Endodermal cell (in vitro differentiated cells): Measurements from ENCODE around the gene HTR5A. TPM values are rescaled to one million over a fixed set of nuclear protein-coding genes. Genes with fewer than 3 reads are reported as not detected.

ENCODE experiments used
- DNase-seq: peaks from one replicate; pipeline ENCODE4 v3.0.0-alpha.2; 2017
- H3K27ac ChIP-seq: 2 replicates; pipeline ENCODE4 v1.5.1; 2013; ENCODE audit warnings: mild to moderate bottlenecking, low read depth, low read length, moderate library complexity
- H3K27me3 ChIP-seq: 2 replicates; pipeline ENCODE4 v1.6.1; 2013; ENCODE audit warnings: mild to moderate bottlenecking, low read length, moderate library complexity; ENCODE audit not compliant: insufficient read depth, control insufficient read depth, poor library complexity, severe bottlenecking
- H3K36me3 ChIP-seq: 2 replicates; pipeline ENCODE4 v1.7.0; 2013; ENCODE audit warnings: mild to moderate bottlenecking, low read length, moderate library complexity; ENCODE audit not compliant: control insufficient read depth, insufficient read depth
- H3K4me1 ChIP-seq: one replicate; pipeline ENCODE4 v1.7.0; 2013; ENCODE audit warnings: low read length; ENCODE audit not compliant: control insufficient read depth, insufficient read depth
- H3K4me3 ChIP-seq: 2 replicates; pipeline ENCODE4 v1.5.1; 2013; ENCODE audit warnings: mild to moderate bottlenecking, low read length, moderate library complexity
- H3K9ac ChIP-seq: 2 replicates; pipeline ENCODE4 v1.6.1; 2013; ENCODE audit warnings: mild to moderate bottlenecking, low read length, moderate library complexity; ENCODE audit not compliant: poor library complexity, severe bottlenecking; ENCODE audit errors: extremely low read depth
- H3K9me3 ChIP-seq: 2 replicates; pipeline ENCODE4 v1.6.1; 2013; ENCODE audit warnings: mild to moderate bottlenecking, low read length, moderate library complexity; ENCODE audit not compliant: control insufficient read depth
- H3K27ac Mint-ChIP-seq: 2 replicates; pipeline ENCODE4 v1.8.0; 2020; ENCODE audit warnings: mixed read lengths
- H3K27me3 Mint-ChIP-seq: 2 replicates; pipeline ENCODE4 v1.8.0; 2021; ENCODE audit warnings: mild to moderate bottlenecking, mixed read lengths; ENCODE audit not compliant: insufficient read depth
- H3K36me3 Mint-ChIP-seq: 2 replicates; pipeline ENCODE4 v1.8.0; 2020; ENCODE audit warnings: low read depth, mixed read lengths
- H3K4me1 Mint-ChIP-seq: 2 replicates; pipeline ENCODE4 v1.8.0; 2020; ENCODE audit warnings: mixed read lengths
- H3K4me3 Mint-ChIP-seq: 2 replicates; pipeline ENCODE4 v1.8.0; 2020; ENCODE audit warnings: mild to moderate bottlenecking, moderate library complexity, mixed read lengths
- H3K9me3 Mint-ChIP-seq: 2 replicates; pipeline ENCODE4 v1.8.0; 2020; ENCODE audit warnings: mild to moderate bottlenecking, mixed read lengths
- CTCF ChIP-seq: fragments of 200-600 bp; sonication (generic); conservative IDR thresholded peaks from 2 replicates; pipeline ENCODE4 v1.5.0; 2021; ENCODE audit warnings: antibody characterized with exemption, mild to moderate bottlenecking
- WGBS, 2 experiments: methylation state at CpG; one replicate each; pipeline versions ENCODE4 v1.1.5 to v1.1.7; 2013; ENCODE audit warnings: missing lambda C conversion rate in 2 of 2, mixed read lengths in 1 of 2; ENCODE audit not compliant: insufficient coverage in 1 of 2, insufficient read length in 1 of 2; 5-methylcytosine and 5-hydroxymethylcytosine counted together
- total RNA-seq, 2 donors: library from RNA; stranded (reverse); fragmentation: NEBNext Ultra II Directional in 1 of 2; extraction: Animal tissue kit (Norgen Biotek cat#: 25700) in 1 of 2; gene quantifications; 2 replicates in 1 of 2; 3 replicates in 1 of 2; pipeline ENCODE4 v1.2.1, GENCODE V29; 2021

The HTR5A gene
- total RNA-seq, 2 donors from 2014 or later: 0.11 to 0.46 TPM

GRCh38 chr7:155053002-155053401 is 17.1 kb upstream of the HTR5A start:
- H3K27ac ChIP-seq: no peak overlapping the region
- WGBS, 2 experiments: 89 to 93% methylated on average over 9 to 12 of the region's 12 CpGs
- no peaks in the 10 kb centered on the region for H3K4me1 ChIP-seq
- Mint-ChIP-seq H3K4me3 (no peak overlapping the region), H3K27me3 (no peaks in the 10 kb centered on the region), H3K9me3 (no peaks in the 10 kb centered on the region), H3K36me3 (no peaks in the 10 kb centered on the region), H3K4me1 (no peaks in the 10 kb centered on the region), H3K27ac (no peak overlapping the region)
- no peaks in the 10 kb centered on the region for H3K36me3 ChIP-seq
- TF ChIP-seq CTCF: no peak
- no peak for DNase-seq
- H3K9me3 ChIP-seq: no peaks in the 10 kb centered on the region
- no peak overlapping the region for H3K9ac ChIP-seq
- H3K4me3 ChIP-seq: no peak overlapping the region
- no peaks in the 10 kb centered on the region for H3K27me3 ChIP-seq

- DNase-seq: no peak
- peaks cover 3% of the 10 kb centered on the region for H3K4me1 Mint-ChIP-seq
- H3K36me3 Mint-ChIP-seq: no peaks in the 10 kb centered on the region
- no peak overlapping the region for H3K4me3 ChIP-seq
- H3K4me3 Mint-ChIP-seq: no peak overlapping the region
- no peak overlapping the region for H3K27ac Mint-ChIP-seq
- H3K27ac ChIP-seq: no peak overlapping the region
- no peaks in the 10 kb centered on the region for H3K9me3 Mint-ChIP-seq
- H3K36me3 ChIP-seq: no peaks in the 10 kb centered on the region
- H3K27me3 Mint-ChIP-seq: no peaks in the 10 kb centered on the region
- no peaks in the 10 kb centered on the region for H3K4me1 ChIP-seq
- WGBS, 2 experiments: 90 to 100% methylated on average over 1 of the region's 2 CpGs
- no peak for TF ChIP-seq CTCF
- no peaks in the 10 kb centered on the region for H3K27me3 ChIP-seq
- no peak overlapping the region for H3K9ac ChIP-seq
- H3K9me3 ChIP-seq: no peaks in the 10 kb centered on the region
Observed at GRCh38 chr7:155054761-155055160, 15.4 kb upstream of the HTR5A start.

DNA sequence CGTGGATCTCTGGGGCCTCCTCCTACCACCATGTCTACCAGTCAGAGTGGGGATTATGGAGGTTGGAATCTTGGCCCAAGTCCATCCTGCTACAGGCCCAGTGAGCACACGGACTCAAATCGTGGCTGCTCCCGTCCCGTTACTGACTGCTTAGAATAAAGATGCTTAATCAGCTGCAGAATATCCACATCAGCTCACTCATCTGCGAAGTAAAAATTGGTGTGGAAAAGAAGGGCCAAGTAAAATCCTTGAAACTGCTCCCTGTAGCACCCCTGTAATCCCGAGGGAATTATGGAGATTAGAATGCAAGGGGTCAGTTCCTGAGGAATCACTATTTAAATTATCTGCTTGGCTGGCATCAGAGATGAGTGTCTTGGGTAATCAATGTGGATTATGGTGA is 13.0 kb upstream of the HTR5A start:
- no peaks in the 10 kb centered on the region for H3K27me3 Mint-ChIP-seq
- no peak overlapping the region for H3K27ac Mint-ChIP-seq
- H3K4me1 Mint-ChIP-seq: peaks cover 6% of the 10 kb centered on the region
- WGBS, 2 experiments: 93 to 95% methylated on average over 6 to 7 of the region's 7 CpGs
- no peak overlapping the region for H3K27ac ChIP-seq
- H3K36me3 ChIP-seq: no peaks in the 10 kb centered on the region
- no peak overlapping the region for H3K4me3 ChIP-seq
- H3K27me3 ChIP-seq: no peaks in the 10 kb centered on the region
- no peaks in the 10 kb centered on the region for H3K36me3 Mint-ChIP-seq
- H3K9me3 ChIP-seq: no peaks in the 10 kb centered on the region
- H3K4me1 ChIP-seq: no peaks in the 10 kb centered on the region
- no peak for TF ChIP-seq CTCF
- no peak for DNase-seq
- no peak overlapping the region for H3K4me3 Mint-ChIP-seq
- no peak overlapping the region for H3K9ac ChIP-seq
- H3K9me3 Mint-ChIP-seq: no peaks in the 10 kb centered on the region
